ENCODE measurements around the gene RC3H2. TPM values are rescaled to one million over a fixed set of nuclear protein-coding genes. Genes with fewer than 3 reads are reported as not detected.

Gene RC3H2
- total and polyA plus RNA-seq, 2 of the 13 experiments (the other 11 are each of a cell fraction or from before 2014, with no cell fraction given) = 21.0 to 36.4 TPM

DNA sequence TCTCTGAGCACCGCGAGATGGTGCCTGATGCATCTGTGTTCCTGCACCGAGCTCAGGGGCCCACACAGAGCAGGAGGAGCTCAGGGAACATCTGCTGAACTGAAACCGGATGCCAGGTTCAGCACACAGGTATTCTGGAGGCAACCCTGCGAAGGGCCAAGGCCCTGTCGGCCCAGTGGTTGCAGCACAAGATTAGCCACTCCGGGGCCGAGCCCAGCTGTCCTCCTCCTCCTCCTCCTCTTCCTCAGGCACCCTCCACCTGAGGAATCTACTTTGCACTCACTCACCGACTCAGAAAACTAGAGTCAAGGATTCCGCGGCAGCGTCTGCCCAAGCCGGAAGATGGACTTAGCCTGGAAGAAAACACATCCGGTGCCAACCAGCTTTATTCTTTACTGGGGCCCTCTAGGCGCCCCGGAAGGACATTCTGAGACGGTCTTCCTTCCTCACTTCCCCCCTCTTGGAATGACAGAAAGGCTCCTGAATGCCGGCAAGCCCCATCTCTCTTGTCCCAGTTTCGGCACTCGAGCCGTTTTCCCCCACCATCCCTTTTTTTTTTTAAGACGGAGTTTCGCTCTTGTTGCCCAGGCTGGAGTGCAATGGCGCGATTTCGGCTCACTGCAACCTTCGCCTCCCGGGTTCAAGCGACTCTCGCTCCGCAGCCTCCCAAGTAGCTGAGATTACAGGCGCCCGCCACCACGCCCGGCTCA lies 8.0 kb upstream of the RC3H2 start, which contains the start of gene ZBTB6:
Gene ZBTB6, minus strand, starts transcription at position 360 of the 710 bp plus-strand sequence. CDS start 1,251 bp downstream, outside the sequence.
- no TSS peak for BruUV-seq (replicated peaks)
- POLR2A ChIA-PET = interaction anchor here (0.6 to 5.2 kb wide), 18 partner anchors 8 to 557 kb away, joined by 3 to 64 read pairs (median 4); partner anchors contain the start of genes PDCL, RABGAP1, RC3H2 and ZBTB26
- H3K36me3 ChIP-seq (replicated peaks in 1 of 2; ENCODE audit: control insufficient read depth in 1 of 2, insufficient read depth in 2 of 2, low read length in 2 of 2) = peaks cover 3 to 18% of the 10 kb centered on the region in 2 experiments; a peak in 3 of 5 replicates
- in situ Hi-C loops (cut with HindIII; ENCODE audit: extremely low pct_ligation_motif_present, low pct_unique_long_range_greater_than_20kb) = no loop called here
- CTCF ChIA-PET (ENCODE audit: low intra/inter-chr PET ratio, low total read pairs) = no interaction called here
- FAIRE-seq (peak; percentile 58), ATAC-seq (peak; percentile 99), DNase-seq (ENCODE audit: low spot score) (peak; percentile 83)
- WGBS (ENCODE audit: low lambda C conversion rate) = 2% methylated on average over 25 of the region's 35 CpGs
- no peaks in the 10 kb centered on the region for H3K9me3 ChIP-seq (ENCODE audit: low read length)
- H2AFZ ChIP-seq (ENCODE audit: low read length) = peak within 1 kb of the TSS; percentile 81
- peaks cover 34% of the 10 kb centered on the region for H3K79me2 ChIP-seq (ENCODE audit: insufficient read depth, low read length)
- H3K4me1 ChIP-seq (ENCODE audit: insufficient read depth, low read length) = peaks cover 11% of the 10 kb centered on the region
- intact Hi-C loops (cut with micrococcal nuclease; ENCODE audit: unreplicated experiment) = loop anchor here (2.0 to 5.0 kb wide), 2 partner anchors 18 to 74 kb away; partner anchors contain the start of gene ZBTB26
- H3K4me3 ChIP-seq (replicated peaks in 1 of 3; ENCODE audit: insufficient read depth in 1 of 3, low read depth in 2 of 3, low read length in 3 of 3) = peak within 1 kb of the TSS; percentile 79 to 90 (median 81)
- no peaks in the 10 kb centered on the region for H4K20me1 ChIP-seq (ENCODE audit: insufficient read depth, low read length)
- peak within 1 kb of the TSS; percentile 76 for H3K4me2 ChIP-seq (ENCODE audit: low read depth, low read length)
- H3K27me3 ChIP-seq (ENCODE audit: control insufficient read depth in 1 of 2, insufficient read depth in 2 of 2, low read length in 2 of 2) = no peaks in the 10 kb centered on the region
- H3K9ac ChIP-seq (ENCODE audit: insufficient read depth, low read depth, low read length) = peak within 1 kb of the TSS; percentile 91
- H3K27ac ChIP-seq (ENCODE audit: extremely low read length, insufficient read depth, low read length) = peak within 1 kb of the TSS; percentile 93
- no peak for TF ChIP-seq CERS6 (CRISPR knock-in tag; IDR thresholded peaks at IDR 0.05)
- no peak for TF ChIP-seq MED13 (CRISPR knock-in tag; IDR thresholded peaks at IDR 0.05)
- no peak for TF ChIP-seq PAX8 (CRISPR knock-in tag; IDR thresholded peaks at IDR 0.05; ENCODE audit: borderline replicate concordance)
- no peak for TF ChIP-seq ZNF770 (CRISPR knock-in tag; IDR thresholded peaks at IDR 0.05)
- TF ChIP-seq KDM3A (CRISPR knock-in tag; IDR thresholded peaks at IDR 0.05; ENCODE audit: low read depth) = 0 out of 2 replicates have a peak, but pooled peaks have one; percentile 17
- TF ChIP-seq, protein P1, sequence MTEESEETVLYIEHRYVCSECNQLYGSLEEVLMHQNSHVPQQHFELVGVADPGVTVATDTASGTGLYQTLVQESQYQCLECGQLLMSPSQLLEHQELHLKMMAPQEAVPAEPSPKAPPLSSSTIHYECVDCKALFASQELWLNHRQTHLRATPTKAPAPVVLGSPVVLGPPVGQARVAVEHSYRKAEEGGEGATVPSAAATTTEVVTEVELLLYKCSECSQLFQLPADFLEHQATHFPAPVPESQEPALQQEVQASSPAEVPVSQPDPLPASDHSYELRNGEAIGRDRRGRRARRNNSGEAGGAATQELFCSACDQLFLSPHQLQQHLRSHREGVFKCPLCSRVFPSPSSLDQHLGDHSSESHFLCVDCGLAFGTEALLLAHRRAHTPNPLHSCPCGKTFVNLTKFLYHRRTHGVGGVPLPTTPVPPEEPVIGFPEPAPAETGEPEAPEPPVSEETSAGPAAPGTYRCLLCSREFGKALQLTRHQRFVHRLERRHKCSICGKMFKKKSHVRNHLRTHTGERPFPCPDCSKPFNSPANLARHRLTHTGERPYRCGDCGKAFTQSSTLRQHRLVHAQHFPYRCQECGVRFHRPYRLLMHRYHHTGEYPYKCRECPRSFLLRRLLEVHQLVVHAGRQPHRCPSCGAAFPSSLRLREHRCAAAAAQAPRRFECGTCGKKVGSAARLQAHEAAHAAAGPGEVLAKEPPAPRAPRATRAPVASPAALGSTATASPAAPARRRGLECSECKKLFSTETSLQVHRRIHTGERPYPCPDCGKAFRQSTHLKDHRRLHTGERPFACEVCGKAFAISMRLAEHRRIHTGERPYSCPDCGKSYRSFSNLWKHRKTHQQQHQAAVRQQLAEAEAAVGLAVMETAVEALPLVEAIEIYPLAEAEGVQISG (CRISPR knock-in tag; IDR thresholded peaks at IDR 0.05) = peak; percentile 89
- no peak for TF ChIP-seq GLI4 (CRISPR knock-in tag; IDR thresholded peaks at IDR 0.05; ENCODE audit: borderline replicate concordance)
- no peak for TF ChIP-seq RFX1 (IDR thresholded peaks at IDR 0.05)
- TF ChIP-seq, protein P2, sequence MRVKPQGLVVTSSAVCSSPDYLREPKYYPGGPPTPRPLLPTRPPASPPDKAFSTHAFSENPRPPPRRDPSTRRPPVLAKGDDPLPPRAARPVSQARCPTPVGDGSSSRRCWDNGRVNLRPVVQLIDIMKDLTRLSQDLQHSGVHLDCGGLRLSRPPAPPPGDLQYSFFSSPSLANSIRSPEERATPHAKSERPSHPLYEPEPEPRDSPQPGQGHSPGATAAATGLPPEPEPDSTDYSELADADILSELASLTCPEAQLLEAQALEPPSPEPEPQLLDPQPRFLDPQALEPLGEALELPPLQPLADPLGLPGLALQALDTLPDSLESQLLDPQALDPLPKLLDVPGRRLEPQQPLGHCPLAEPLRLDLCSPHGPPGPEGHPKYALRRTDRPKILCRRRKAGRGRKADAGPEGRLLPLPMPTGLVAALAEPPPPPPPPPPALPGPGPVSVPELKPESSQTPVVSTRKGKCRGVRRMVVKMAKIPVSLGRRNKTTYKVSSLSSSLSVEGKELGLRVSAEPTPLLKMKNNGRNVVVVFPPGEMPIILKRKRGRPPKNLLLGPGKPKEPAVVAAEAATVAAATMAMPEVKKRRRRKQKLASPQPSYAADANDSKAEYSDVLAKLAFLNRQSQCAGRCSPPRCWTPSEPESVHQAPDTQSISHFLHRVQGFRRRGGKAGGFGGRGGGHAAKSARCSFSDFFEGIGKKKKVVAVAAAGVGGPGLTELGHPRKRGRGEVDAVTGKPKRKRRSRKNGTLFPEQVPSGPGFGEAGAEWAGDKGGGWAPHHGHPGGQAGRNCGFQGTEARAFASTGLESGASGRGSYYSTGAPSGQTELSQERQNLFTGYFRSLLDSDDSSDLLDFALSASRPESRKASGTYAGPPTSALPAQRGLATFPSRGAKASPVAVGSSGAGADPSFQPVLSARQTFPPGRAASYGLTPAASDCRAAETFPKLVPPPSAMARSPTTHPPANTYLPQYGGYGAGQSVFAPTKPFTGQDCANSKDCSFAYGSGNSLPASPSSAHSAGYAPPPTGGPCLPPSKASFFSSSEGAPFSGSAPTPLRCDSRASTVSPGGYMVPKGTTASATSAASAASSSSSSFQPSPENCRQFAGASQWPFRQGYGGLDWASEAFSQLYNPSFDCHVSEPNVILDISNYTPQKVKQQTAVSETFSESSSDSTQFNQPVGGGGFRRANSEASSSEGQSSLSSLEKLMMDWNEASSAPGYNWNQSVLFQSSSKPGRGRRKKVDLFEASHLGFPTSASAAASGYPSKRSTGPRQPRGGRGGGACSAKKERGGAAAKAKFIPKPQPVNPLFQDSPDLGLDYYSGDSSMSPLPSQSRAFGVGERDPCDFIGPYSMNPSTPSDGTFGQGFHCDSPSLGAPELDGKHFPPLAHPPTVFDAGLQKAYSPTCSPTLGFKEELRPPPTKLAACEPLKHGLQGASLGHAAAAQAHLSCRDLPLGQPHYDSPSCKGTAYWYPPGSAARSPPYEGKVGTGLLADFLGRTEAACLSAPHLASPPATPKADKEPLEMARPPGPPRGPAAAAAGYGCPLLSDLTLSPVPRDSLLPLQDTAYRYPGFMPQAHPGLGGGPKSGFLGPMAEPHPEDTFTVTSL (CRISPR knock-in tag; IDR thresholded peaks at IDR 0.05; ENCODE audit: borderline replicate concordance) = no peak
